K562 (cell line): Measurements from ENCODE around the gene GPR39. TPM values are rescaled to one million over a fixed set of nuclear protein-coding genes. Genes with fewer than 3 reads are reported as not detected.

Experiments
- ATAC-seq: fragments of 200-7000 bp; cut with Tn5 transposase; 3 replicates; pipeline ENCODE4 v1.9.1; 2020; ENCODE audit warnings: moderate library complexity
- BruUV-seq: library from RNA; stranded (reverse); fragments of 400-500 nt; replicated peaks from 2 replicates; lab custom pipeline; 2021; lab: Mats Ljungman, UMichigan
- CTCF ChIA-PET: fragments of 300-600 bp; formaldehyde crosslinking; extraction: SDS; loops from one replicate; lab custom pipeline; 2021; ENCODE audit warnings: low intra/inter-chr PET ratio; lab: Yijun Ruan, JAX
- POLR2A ChIA-PET: fragments of 300-600, 350-650 bp; sonication (Branson Sonifier 250); formaldehyde crosslinking; extraction: SDS; loops from one replicate; lab custom pipeline; 2021; ENCODE audit warnings: antibody characterized with exemption, inconsistent platforms; lab: Yijun Ruan, JAX
- DNase-seq, 4 experiments: peaks; one replicate each; pipeline versions ENCODE4 v3.0.0 to v3.0.0-alpha.2; 2011 to 2018; ENCODE audit warnings: low spot score in 3 of 4, mixed read lengths in 3 of 4; ENCODE audit errors: extremely low read depth in 1 of 4
- FAIRE-seq: peaks from 2 replicates; lab custom pipeline; 2011; peaks lifted over from hg19 to GRCh38; lab: Jason Lieb, UNC
- H2AFZ ChIP-seq: 2 replicates; pipeline ENCODE4 v1.6.0; 2011; ENCODE audit warnings: low read depth, low read length, control low read depth, inconsistent platforms
- H3K27ac ChIP-seq: fragments of 200-600 bp; 3 replicates; pipeline ENCODE4 v1.8.0; 2011; ENCODE audit warnings: low read depth, mild to moderate bottlenecking, control low read depth, inconsistent platforms, low read length, moderate library complexity, mixed read lengths; ENCODE audit errors: extremely low read depth
- H3K27me3 ChIP-seq, 2 experiments: fragments of 300-600 bp in 1 of 2; 2 replicates in 1 of 2; 3 replicates in 1 of 2; pipeline versions ENCODE4 v1.6.0 to v1.8.0; 2011; ENCODE audit warnings: inconsistent platforms in 2 of 2, low read length in 2 of 2, mild to moderate bottlenecking in 1 of 2, mixed read lengths in 1 of 2, moderate library complexity in 1 of 2; ENCODE audit not compliant: control insufficient read depth in 2 of 2, insufficient read depth in 2 of 2
- H3K36me3 ChIP-seq: fragments of 300-600 bp; 3 replicates; pipeline ENCODE4 v1.8.0; 2011; ENCODE audit warnings: mild to moderate bottlenecking, low read length, inconsistent platforms; ENCODE audit not compliant: control insufficient read depth, insufficient read depth
- H3K4me1 ChIP-seq, 2 experiments: fragments of 200-600 bp in 1 of 2; replicated peaks in 1 of 2; 2 replicates in 1 of 2; 3 replicates in 1 of 2; pipeline versions ENCODE4 v1.5.1 to v1.8.0; 2011; ENCODE audit warnings: inconsistent platforms in 2 of 2, low read length in 2 of 2, mild to moderate bottlenecking in 1 of 2, mixed read lengths in 1 of 2, moderate library complexity in 1 of 2; ENCODE audit not compliant: control insufficient read depth in 2 of 2, insufficient read depth in 2 of 2
- H3K4me2 ChIP-seq: 2 replicates; pipeline ENCODE4 v1.6.1; 2011; ENCODE audit warnings: low read length, control low read depth, inconsistent platforms, mixed read lengths; ENCODE audit not compliant: insufficient read depth
- H3K4me3 ChIP-seq: fragments of 200-600 bp; sonication (generic), shearing (Covaris generic); 2 replicates; pipeline ENCODE4 v1.5.1; 2016; ENCODE audit warnings: control low read depth, inconsistent platforms
- H3K79me2 ChIP-seq: fragments of 200-600 bp; 3 replicates; pipeline ENCODE4 v1.8.0; 2011; ENCODE audit warnings: low read length, inconsistent platforms; ENCODE audit not compliant: control insufficient read depth, insufficient read depth
- H3K9ac ChIP-seq, 2 experiments: 2 replicates each; pipeline versions ENCODE4 v1.6.0 to v1.6.1; 2011; ENCODE audit warnings: low read depth in 2 of 2, low read length in 2 of 2, control low read depth in 1 of 2, inconsistent platforms in 1 of 2, mild to moderate bottlenecking in 1 of 2, mixed read lengths in 1 of 2; ENCODE audit not compliant: insufficient read depth in 1 of 2
- H3K9me1 ChIP-seq: one replicate; pipeline ENCODE4 v1.6.0; 2011; ENCODE audit warnings: inconsistent platforms, mild to moderate bottlenecking, low read length, moderate library complexity; ENCODE audit not compliant: control insufficient read depth, insufficient read depth
- H3K9me3 ChIP-seq: replicated peaks from 2 replicates; pipeline ENCODE4 v1.5.1; 2011; ENCODE audit warnings: low read depth, low read length, inconsistent platforms; ENCODE audit not compliant: control insufficient read depth, insufficient read depth
- H4K20me1 ChIP-seq: replicated peaks from 2 replicates; pipeline ENCODE4 v1.6.1; 2011; ENCODE audit warnings: low read length, inconsistent platforms, mixed read lengths; ENCODE audit not compliant: control insufficient read depth, insufficient read depth
- GABPB1 ChIP-seq: sonication (generic); formaldehyde crosslinking; IDR thresholded peaks from 2 replicates; pipeline ENCODE4 v1.8.0; 2022; ENCODE audit warnings: mild to moderate bottlenecking, missing genetic modification reagents
- KAT8 ChIP-seq: fragments of 450-650 bp; IDR thresholded peaks from 2 replicates; pipeline ENCODE4 v1.6.1; 2016; ENCODE audit warnings: low read depth, mild to moderate bottlenecking
- KDM2B ChIP-seq: fragments of 250-450 bp; sonication (Bioruptor Pico); IDR thresholded peaks from 2 replicates; pipeline ENCODE4 v1.8.0; 2021; ENCODE audit warnings: mild to moderate bottlenecking, moderate library complexity
- KHSRP ChIP-seq: fragments of 450-650 bp; IDR thresholded peaks from 2 replicates; pipeline ENCODE4 v1.6.1; 2017
- MAFF ChIP-seq: IDR thresholded peaks from 2 replicates; pipeline ENCODE4 v1.6.1; 2012; ENCODE audit warnings: low read length, improper control_type of control experiment
- NELFE ChIP-seq: IDR thresholded peaks from 2 replicates; pipeline ENCODE4 v1.6.1; 2011; ENCODE audit warnings: mild to moderate bottlenecking; ENCODE audit not compliant: insufficient read depth, insufficient read length
- NEUROD1 ChIP-seq: fragments of 150-350 bp; IDR thresholded peaks from 2 replicates; pipeline ENCODE4 v1.6.1; 2014; ENCODE audit warnings: borderline replicate concordance, low read length, low read depth; ENCODE audit not compliant: partially characterized antibody
- RBM39 ChIP-seq: fragments of 200-400 bp; formaldehyde crosslinking; optimal IDR thresholded peaks from 2 replicates; pipeline ENCODE3; 2018; ENCODE audit warnings: low read depth, low read length
- TEAD2 ChIP-seq: fragments of 450-650 bp; IDR thresholded peaks from 2 replicates; pipeline ENCODE4 v1.6.1; 2016; ENCODE audit warnings: missing genetic modification characterization, control low read depth, missing compliant biosample characterization
- TEAD4 ChIP-seq, 2 experiments: sonication (generic) in 1 of 2; formaldehyde crosslinking in 1 of 2; IDR thresholded peaks; 2 replicates each; pipeline versions ENCODE4 v1.6.1 to v1.8.0; 2012 to 2022; ENCODE audit warnings: borderline replicate concordance in 1 of 2, inconsistent platforms in 1 of 2, low read length in 1 of 2, mild to moderate bottlenecking in 1 of 2, missing genetic modification reagents in 1 of 2
- TFAM ChIP-seq: fragments of 250-450 bp; sonication (Bioruptor Pico); conservative IDR thresholded peaks from 2 replicates; pipeline ENCODE4 v1.5.0; 2021; ENCODE audit warnings: mild to moderate bottlenecking, moderate library complexity
- ZFP30 ChIP-seq: fragments of 250-450 bp; sonication (Bioruptor Pico); IDR thresholded peaks from 2 replicates; pipeline ENCODE4 v1.8.0; 2022; ENCODE audit warnings: moderate library complexity, mild to moderate bottlenecking, inconsistent platforms, borderline replicate concordance
- ZNF445 ChIP-seq: fragments of 250-450 bp; sonication (Bioruptor Pico); IDR thresholded peaks from 2 replicates; pipeline ENCODE4 v1.4.0; 2020; ENCODE audit warnings: low read depth, mild to moderate bottlenecking, moderate library complexity
- WGBS: fragments of 100-300 bp; shearing (Covaris generic); methylation state at CpG from one replicate; pipeline ENCODE4 v1.1.6; 2016; ENCODE audit warnings: low coverage, mixed read lengths; ENCODE audit not compliant: insufficient coverage; ENCODE audit errors: missing lambda C conversion rate; 5-methylcytosine and 5-hydroxymethylcytosine counted together
- in situ Hi-C: fragments of 300-500 bp; cut with MboI; formaldehyde crosslinking; loops from 4 replicates; pipeline ENCODE4 v1.15.0; 2018; ENCODE audit warnings: inconsistent platforms, mixed read lengths
- intact Hi-C: fragments of 100-400 bp; cut with micrococcal nuclease; formaldehyde crosslinking; loops from 2 replicates; pipeline ENCODE4 v1.14.2; 2022
- polyA plus RNA-seq, 8 experiments: library from polyadenylated mRNA; depleted of rRNA in 4 of 8; stranded (reverse) in 5 of 8; unstranded in 3 of 8; fragments of >200 nt; fragmentation: Nextera tagmentation in 2 of 8; fragmentation: Illumina TruSeq in 1 of 8; extraction: Ambion mirVana in 2 of 8; extraction: Trizol in 1 of 8; gene quantifications; 2 replicates each; pipeline versions ENCODE4 v1.2.1 to v1.2.3, GENCODE V29; 2011 to 2014; ENCODE audit warnings: inconsistent platforms in 1 of 8, missing spikeins in 1 of 8
- total RNA-seq, 7 experiments: library from RNA; depleted of rRNA in 6 of 7; stranded (reverse); fragments of >200 nt in 6 of 7; fragmentation: Illumina TruSeq in 2 of 7; extraction: Trizol in 2 of 7; gene quantifications; 2 replicates each; pipeline versions ENCODE4 v1.2.1 to v1.2.3, GENCODE V29; 2011 to 2021; ENCODE audit warnings: low replicate concordance in 1 of 7
- TF ChIP-seq, protein P1 (sequence below): sonication (generic); formaldehyde crosslinking; IDR thresholded peaks from 2 replicates; pipeline ENCODE4 v1.8.0; 2022; ENCODE audit warnings: missing genetic modification reagents, mild to moderate bottlenecking, borderline replicate concordance
- TF ChIP-seq, protein P2 (sequence below): fragments of 200-800 bp; sonication (Bioruptor generic); IDR thresholded peaks from 2 replicates; pipeline ENCODE4 v1.6.1; 2016; ENCODE audit warnings: missing genetic modification characterization, missing compliant biosample characterization
- TF ChIP-seq, protein P3 (sequence below): fragments of 250-450 bp; sonication (Bioruptor Pico); IDR thresholded peaks from 2 replicates; pipeline ENCODE4 v1.9.0; 2021; ENCODE audit warnings: mild to moderate bottlenecking

GPR39 gene
- total and polyA plus RNA-seq, 9 of the 15 experiments (the other 6 are each of a cell fraction or from before 2014, with no cell fraction given): 0.04 TPM; not detected in 8

DNA sequence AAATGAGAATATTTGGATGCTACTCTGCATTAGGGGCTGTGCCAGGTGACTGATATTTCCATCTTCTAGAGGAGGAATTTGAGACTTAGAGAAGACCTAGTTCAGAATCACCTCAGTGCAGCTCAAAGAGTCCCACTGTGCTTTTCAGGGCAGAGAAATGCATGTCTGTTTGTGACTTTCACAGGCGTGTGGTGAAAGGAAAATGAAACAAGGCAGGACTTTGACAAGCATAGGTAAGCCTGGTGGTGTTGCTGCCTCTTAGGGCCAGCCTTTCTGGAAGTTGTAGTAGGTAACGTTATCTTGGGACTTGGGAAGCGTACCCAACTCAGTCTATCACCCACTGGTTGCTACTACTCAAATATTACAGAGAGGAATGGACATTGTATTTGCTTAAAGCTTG is 2.6 kb downstream of the GPR39 start (continued):
- TF ChIP-seq ZFP30 (CRISPR knock-in tag) (no peak), TEAD4 (IDR thresholded peaks at IDR 0.05; ENCODE audit: low read length) (no peak), TEAD4 (CRISPR knock-in tag; IDR thresholded peaks at IDR 0.05; ENCODE audit: borderline replicate concordance) (no peak), GABPB1 (CRISPR knock-in tag) (no peak), NEUROD1 (no peak), NELFE (no peak)

DNA sequence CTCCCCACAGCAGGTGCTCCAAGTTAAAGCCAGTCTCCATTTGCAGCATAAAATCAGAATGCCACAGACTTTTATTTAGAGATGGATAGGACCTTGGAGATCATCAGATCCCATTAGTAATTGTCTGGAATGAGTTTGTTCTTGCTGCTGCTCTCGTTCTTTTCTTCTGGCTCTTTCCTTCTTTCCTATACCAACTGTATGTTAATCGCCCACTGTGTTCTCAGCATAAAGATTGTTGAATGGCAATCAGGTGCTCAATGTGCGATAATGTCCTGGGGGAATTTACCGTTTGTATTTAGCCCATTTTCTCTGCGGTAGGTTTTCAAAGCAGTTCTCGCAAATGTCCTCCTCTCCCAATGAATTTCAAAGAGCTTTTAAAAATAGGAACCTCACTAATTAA is 3.3 kb downstream of the GPR39 start:
- no peak overlapping the region for H2AFZ ChIP-seq
- no peaks in the 10 kb centered on the region; the same call in 1 of the 2 replicates for H4K20me1 ChIP-seq
- H3K79me2 ChIP-seq: no peaks in the 10 kb centered on the region
- no peak overlapping the region for H3K9ac ChIP-seq
- intact Hi-C loops: no loop called here
- no peaks in the 10 kb centered on the region for H3K9me3 ChIP-seq
- H3K27me3 ChIP-seq: peaks cover 9 to 28% of the 10 kb centered on the region in 2 experiments; a peak in 4 of 5 replicates
- in situ Hi-C loops: no loop called here
- FAIRE-seq: no peak
- no TSS peak for BruUV-seq
- peaks cover 0 to 19% of the 10 kb centered on the region in 2 experiments; a peak in 2 of 5 replicates for H3K4me1 ChIP-seq
- no peaks in the 10 kb centered on the region for H3K9me1 ChIP-seq
- CTCF ChIA-PET: no interaction called here
- no peak overlapping the region for H3K27ac ChIP-seq
- no peak overlapping the region for H3K4me3 ChIP-seq
- 2% methylated on average over 6 of the region's 6 CpGs for WGBS
- POLR2A ChIA-PET: no interaction called here
- no peak for DNase-seq
- no peak for ATAC-seq
- H3K4me2 ChIP-seq: no peak overlapping the region
- no peaks in the 10 kb centered on the region for H3K36me3 ChIP-seq
- no peak for TF ChIP-seq KHSRP
- TF ChIP-seq KAT8: no peak
- TF ChIP-seq TEAD2 (tag): no peak
- TF ChIP-seq, protein P1, sequence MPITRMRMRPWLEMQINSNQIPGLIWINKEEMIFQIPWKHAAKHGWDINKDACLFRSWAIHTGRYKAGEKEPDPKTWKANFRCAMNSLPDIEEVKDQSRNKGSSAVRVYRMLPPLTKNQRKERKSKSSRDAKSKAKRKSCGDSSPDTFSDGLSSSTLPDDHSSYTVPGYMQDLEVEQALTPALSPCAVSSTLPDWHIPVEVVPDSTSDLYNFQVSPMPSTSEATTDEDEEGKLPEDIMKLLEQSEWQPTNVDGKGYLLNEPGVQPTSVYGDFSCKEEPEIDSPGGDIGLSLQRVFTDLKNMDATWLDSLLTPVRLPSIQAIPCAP (CRISPR knock-in tag): no peak
- TF ChIP-seq KDM2B: no peak
- TF ChIP-seq, protein P2, sequence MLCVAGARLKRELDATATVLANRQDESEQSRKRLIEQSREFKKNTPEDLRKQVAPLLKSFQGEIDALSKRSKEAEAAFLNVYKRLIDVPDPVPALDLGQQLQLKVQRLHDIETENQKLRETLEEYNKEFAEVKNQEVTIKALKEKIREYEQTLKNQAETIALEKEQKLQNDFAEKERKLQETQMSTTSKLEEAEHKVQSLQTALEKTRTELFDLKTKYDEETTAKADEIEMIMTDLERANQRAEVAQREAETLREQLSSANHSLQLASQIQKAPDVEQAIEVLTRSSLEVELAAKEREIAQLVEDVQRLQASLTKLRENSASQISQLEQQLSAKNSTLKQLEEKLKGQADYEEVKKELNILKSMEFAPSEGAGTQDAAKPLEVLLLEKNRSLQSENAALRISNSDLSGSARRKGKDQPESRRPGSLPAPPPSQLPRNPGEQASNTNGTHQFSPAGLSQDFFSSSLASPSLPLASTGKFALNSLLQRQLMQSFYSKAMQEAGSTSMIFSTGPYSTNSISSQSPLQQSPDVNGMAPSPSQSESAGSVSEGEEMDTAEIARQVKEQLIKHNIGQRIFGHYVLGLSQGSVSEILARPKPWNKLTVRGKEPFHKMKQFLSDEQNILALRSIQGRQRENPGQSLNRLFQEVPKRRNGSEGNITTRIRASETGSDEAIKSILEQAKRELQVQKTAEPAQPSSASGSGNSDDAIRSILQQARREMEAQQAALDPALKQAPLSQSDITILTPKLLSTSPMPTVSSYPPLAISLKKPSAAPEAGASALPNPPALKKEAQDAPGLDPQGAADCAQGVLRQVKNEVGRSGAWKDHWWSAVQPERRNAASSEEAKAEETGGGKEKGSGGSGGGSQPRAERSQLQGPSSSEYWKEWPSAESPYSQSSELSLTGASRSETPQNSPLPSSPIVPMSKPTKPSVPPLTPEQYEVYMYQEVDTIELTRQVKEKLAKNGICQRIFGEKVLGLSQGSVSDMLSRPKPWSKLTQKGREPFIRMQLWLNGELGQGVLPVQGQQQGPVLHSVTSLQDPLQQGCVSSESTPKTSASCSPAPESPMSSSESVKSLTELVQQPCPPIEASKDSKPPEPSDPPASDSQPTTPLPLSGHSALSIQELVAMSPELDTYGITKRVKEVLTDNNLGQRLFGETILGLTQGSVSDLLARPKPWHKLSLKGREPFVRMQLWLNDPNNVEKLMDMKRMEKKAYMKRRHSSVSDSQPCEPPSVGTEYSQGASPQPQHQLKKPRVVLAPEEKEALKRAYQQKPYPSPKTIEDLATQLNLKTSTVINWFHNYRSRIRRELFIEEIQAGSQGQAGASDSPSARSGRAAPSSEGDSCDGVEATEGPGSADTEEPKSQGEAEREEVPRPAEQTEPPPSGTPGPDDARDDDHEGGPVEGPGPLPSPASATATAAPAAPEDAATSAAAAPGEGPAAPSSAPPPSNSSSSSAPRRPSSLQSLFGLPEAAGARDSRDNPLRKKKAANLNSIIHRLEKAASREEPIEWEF: no peak
- TF ChIP-seq ZNF445 (CRISPR knock-in tag): no peak
- TF ChIP-seq TFAM: no peak
- TF ChIP-seq, protein P3, sequence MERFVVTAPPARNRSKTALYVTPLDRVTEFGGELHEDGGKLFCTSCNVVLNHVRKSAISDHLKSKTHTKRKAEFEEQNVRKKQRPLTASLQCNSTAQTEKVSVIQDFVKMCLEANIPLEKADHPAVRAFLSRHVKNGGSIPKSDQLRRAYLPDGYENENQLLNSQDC (CRISPR knock-in tag): no peak
- no peak for TF ChIP-seq MAFF
- no peak for TF ChIP-seq RBM39
